ENCODE data around the gene SCN10A. TPM values are rescaled to one million over a fixed set of nuclear protein-coding genes. Genes with fewer than 3 reads are reported as not detected.

Gene SCN10A
- total and polyA plus RNA-seq, 2 experiments from 2014 or later: not detected

DNA sequence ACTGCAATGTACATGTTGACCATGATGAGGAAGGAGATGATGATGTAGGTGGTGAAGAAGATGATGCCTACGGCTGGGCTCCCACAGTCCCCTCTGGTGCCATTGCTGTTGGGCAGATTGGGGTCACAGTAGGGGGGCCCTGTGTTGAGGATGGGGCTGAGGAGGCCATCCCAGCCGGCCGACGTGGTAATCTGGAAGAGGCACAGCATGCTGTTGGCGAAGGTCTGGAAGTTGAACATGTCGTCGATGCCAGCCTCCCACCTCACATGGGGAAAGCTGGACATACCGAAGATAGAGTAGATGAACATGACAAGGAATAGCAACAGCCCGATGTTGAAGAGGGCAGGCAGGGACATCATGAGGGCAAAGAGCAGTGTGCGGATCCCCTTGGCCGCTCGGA lies 118.0 kb downstream of the SCN10A start:
- in situ Hi-C loops (cut with MboI): no loop called here
- Histone ChIP-seq H3K79me2 (ENCODE audit: insufficient read depth) (no peaks in the 10 kb centered on the region), H3K27ac (no peak overlapping the region), H3F3A (ENCODE audit: insufficient read depth) (no peaks in the 10 kb centered on the region), H3K4me2 (ENCODE audit: unreplicated experiment) (no peak overlapping the region), H3K4me1 (ENCODE audit: insufficient read depth) (no peaks in the 10 kb centered on the region), H3K36me3 (ENCODE audit: low read depth) (no peaks in the 10 kb centered on the region), H3K9ac (no peak overlapping the region), H3K27me3 (replicated peaks; ENCODE audit: insufficient read depth) (no peaks in the 10 kb centered on the region; the same call in 1 of the 2 replicates), H2AFZ (no peak overlapping the region), H3K9me3 (ENCODE audit: low read depth) (no peaks in the 10 kb centered on the region), H3K9me2 (ENCODE audit: insufficient read depth) (no peaks in the 10 kb centered on the region), H3K4me3 (no peak overlapping the region), H4K20me1 (ENCODE audit: insufficient read depth) (no peaks in the 10 kb centered on the region)
- TF ChIP-seq EZH2phosphoT487 (IDR thresholded peaks at IDR 0.05; ENCODE audit: insufficient read depth, low read depth) (no peak), EZH2 (IDR thresholded peaks at IDR 0.05; ENCODE audit: insufficient read depth, poor library complexity, severe bottlenecking) (no peak)
- 67 to 81% methylated on average over 12 of the region's 12 CpGs for WGBS, 2 experiments (ENCODE audit: low coverage in 1 of 2, low lambda C conversion rate in 2 of 2, missing lambda C conversion rate in 2 of 2)
- no peak for DNase-seq

GRCh38 chr3:38696034-38696433 lies 120.0 kb downstream of the SCN10A start:
- no peak for DNase-seq
- H3K4me2 ChIP-seq (ENCODE audit: unreplicated experiment): no peak overlapping the region
- no peaks in the 10 kb centered on the region; the same call in 1 of the 2 replicates for H3K27me3 ChIP-seq (replicated peaks; ENCODE audit: insufficient read depth)
- H3K36me3 ChIP-seq (ENCODE audit: low read depth): no peaks in the 10 kb centered on the region
- no peak overlapping the region for H3K4me3 ChIP-seq
- in situ Hi-C loops (cut with MboI): no loop called here
- no peak for TF ChIP-seq EZH2 (IDR thresholded peaks at IDR 0.05; ENCODE audit: insufficient read depth, poor library complexity, severe bottlenecking)
- no peak for TF ChIP-seq EZH2phosphoT487 (IDR thresholded peaks at IDR 0.05; ENCODE audit: insufficient read depth, low read depth)
- H3K4me1 ChIP-seq (ENCODE audit: insufficient read depth): no peaks in the 10 kb centered on the region
- H4K20me1 ChIP-seq (ENCODE audit: insufficient read depth): no peaks in the 10 kb centered on the region
- H3K79me2 ChIP-seq (ENCODE audit: insufficient read depth): no peaks in the 10 kb centered on the region
- H3K9ac ChIP-seq: no peak overlapping the region
- no peaks in the 10 kb centered on the region for H3K9me3 ChIP-seq (ENCODE audit: low read depth)
- WGBS, 2 experiments (ENCODE audit: low coverage in 1 of 2, low lambda C conversion rate in 2 of 2, missing lambda C conversion rate in 2 of 2): 2 to 8% methylated on average over 2 of the region's 2 CpGs
- H3K27ac ChIP-seq: no peak overlapping the region
- H3K9me2 ChIP-seq (ENCODE audit: insufficient read depth): no peaks in the 10 kb centered on the region
- no peaks in the 10 kb centered on the region for H3F3A ChIP-seq (ENCODE audit: insufficient read depth)
- no peak overlapping the region for H2AFZ ChIP-seq

- Histone ChIP-seq H3K4me1 (ENCODE audit: insufficient read depth) (no peaks in the 10 kb centered on the region), H4K20me1 (ENCODE audit: insufficient read depth) (no peaks in the 10 kb centered on the region), H3K79me2 (ENCODE audit: insufficient read depth) (no peaks in the 10 kb centered on the region), H3K36me3 (ENCODE audit: low read depth) (no peaks in the 10 kb centered on the region), H3K9ac (no peak overlapping the region), H3K9me2 (ENCODE audit: insufficient read depth) (no peaks in the 10 kb centered on the region), H2AFZ (no peak overlapping the region), H3K4me3 (no peak overlapping the region), H3K27me3 (replicated peaks; ENCODE audit: insufficient read depth) (no peaks in the 10 kb centered on the region; the same call in 1 of the 2 replicates), H3K4me2 (ENCODE audit: unreplicated experiment) (no peak overlapping the region), H3F3A (ENCODE audit: insufficient read depth) (no peaks in the 10 kb centered on the region), H3K9me3 (ENCODE audit: low read depth) (no peaks in the 10 kb centered on the region), H3K27ac (no peak overlapping the region)
- in situ Hi-C loops (cut with MboI): no loop called here
- no peak for TF ChIP-seq EZH2 (IDR thresholded peaks at IDR 0.05; ENCODE audit: insufficient read depth, poor library complexity, severe bottlenecking)
- no peak for TF ChIP-seq EZH2phosphoT487 (IDR thresholded peaks at IDR 0.05; ENCODE audit: insufficient read depth, low read depth)
- DNase-seq: no peak
- 45 to 64% methylated on average over 2 of the region's 2 CpGs for WGBS, 2 experiments (ENCODE audit: low coverage in 1 of 2, low lambda C conversion rate in 2 of 2, missing lambda C conversion rate in 2 of 2)
These were observed 125.8 kb downstream of the SCN10A start for GRCh38 chr3:38690185-38690584.

DNA sequence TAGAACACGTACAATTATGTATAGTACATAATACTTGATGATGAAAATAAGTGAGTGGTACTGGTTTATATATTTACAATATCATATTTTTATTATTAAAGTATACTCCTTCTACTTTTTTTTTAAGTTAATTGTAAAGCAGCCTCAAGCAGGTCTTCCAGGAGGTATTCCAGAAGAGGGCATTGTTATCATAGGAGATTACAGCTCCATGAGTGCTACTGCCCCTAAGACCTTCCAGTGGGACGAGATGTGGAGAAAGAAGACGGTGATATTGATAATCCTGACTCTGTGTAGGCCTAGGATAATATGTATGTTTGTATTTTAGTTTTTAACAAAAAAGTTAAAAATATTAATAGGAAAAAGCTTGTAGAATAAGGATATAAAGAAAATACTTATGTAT lies 126.2 kb downstream of the SCN10A start:
- Histone ChIP-seq H3K27ac (no peak overlapping the region), H3K79me2 (ENCODE audit: insufficient read depth) (no peaks in the 10 kb centered on the region), H3K9me3 (ENCODE audit: low read depth) (no peaks in the 10 kb centered on the region), H2AFZ (no peak overlapping the region), H3K36me3 (ENCODE audit: low read depth) (no peaks in the 10 kb centered on the region), H3F3A (ENCODE audit: insufficient read depth) (no peaks in the 10 kb centered on the region), H3K4me1 (ENCODE audit: insufficient read depth) (no peaks in the 10 kb centered on the region), H4K20me1 (ENCODE audit: insufficient read depth) (no peaks in the 10 kb centered on the region), H3K4me2 (ENCODE audit: unreplicated experiment) (no peak overlapping the region), H3K9ac (no peak overlapping the region), H3K27me3 (replicated peaks; ENCODE audit: insufficient read depth) (no peaks in the 10 kb centered on the region; the same call in 1 of the 2 replicates), H3K9me2 (ENCODE audit: insufficient read depth) (no peaks in the 10 kb centered on the region), H3K4me3 (no peak overlapping the region)
- no peak for DNase-seq
- 37 to 45% methylated on average over 3 of the region's 3 CpGs for WGBS, 2 experiments (ENCODE audit: low coverage in 1 of 2, low lambda C conversion rate in 2 of 2, missing lambda C conversion rate in 2 of 2)
- TF ChIP-seq EZH2 (IDR thresholded peaks at IDR 0.05; ENCODE audit: insufficient read depth, poor library complexity, severe bottlenecking): no peak
- no peak for TF ChIP-seq EZH2phosphoT487 (IDR thresholded peaks at IDR 0.05; ENCODE audit: insufficient read depth, low read depth)
- in situ Hi-C loops (cut with MboI): no loop called here

- no peaks in the 10 kb centered on the region for H3K9me2 ChIP-seq (ENCODE audit: insufficient read depth)
- H3K4me2 ChIP-seq (ENCODE audit: unreplicated experiment): no peak overlapping the region
- no peaks in the 10 kb centered on the region for H3K36me3 ChIP-seq (ENCODE audit: low read depth)
- no peak overlapping the region for H3K27ac ChIP-seq
- no peaks in the 10 kb centered on the region for H4K20me1 ChIP-seq (ENCODE audit: insufficient read depth)
- no peaks in the 10 kb centered on the region for H3K4me1 ChIP-seq (ENCODE audit: insufficient read depth)
- no peaks in the 10 kb centered on the region for H3F3A ChIP-seq (ENCODE audit: insufficient read depth)
- H3K9ac ChIP-seq: no peak overlapping the region
- H2AFZ ChIP-seq: no peak overlapping the region
- H3K4me3 ChIP-seq: no peak overlapping the region
- no peaks in the 10 kb centered on the region; the same call in 1 of the 2 replicates for H3K27me3 ChIP-seq (replicated peaks; ENCODE audit: insufficient read depth)
- in situ Hi-C loops (cut with MboI): no loop called here
- H3K79me2 ChIP-seq (ENCODE audit: insufficient read depth): no peaks in the 10 kb centered on the region
- TF ChIP-seq EZH2 (IDR thresholded peaks at IDR 0.05; ENCODE audit: insufficient read depth, poor library complexity, severe bottlenecking) (no peak), EZH2phosphoT487 (IDR thresholded peaks at IDR 0.05; ENCODE audit: insufficient read depth, low read depth) (no peak)
- no peak for DNase-seq
- 41 to 55% methylated on average over 4 of the region's 4 CpGs for WGBS, 2 experiments (ENCODE audit: low coverage in 1 of 2, low lambda C conversion rate in 2 of 2, missing lambda C conversion rate in 2 of 2)
- no peaks in the 10 kb centered on the region for H3K9me3 ChIP-seq (ENCODE audit: low read depth)
These were observed 126.7 kb downstream of the SCN10A start for GRCh38 chr3:38689346-38689745.
